Prostate gland (tissue), 2 donors: ENCODE measurements around the gene STMN1. TPM values are rescaled to one million over a fixed set of nuclear protein-coding genes. Genes with fewer than 3 reads are reported as not detected.

ENCODE experiments used
- DNase-seq: peaks from one replicate; pipeline ENCODE4 v3.0.0-alpha.2; 2019; ENCODE audit warnings: low spot score
- H3K27ac ChIP-seq, 2 donors: fragments of 200-600 bp; sonication (generic); 2 replicates each; pipeline ENCODE4 v1.5.1; 2017 to 2019
- H3K27me3 ChIP-seq: fragments of 200-600 bp; sonication (generic); replicated peaks from 2 replicates; pipeline ENCODE4 v1.5.1; 2019; ENCODE audit not compliant: insufficient read depth
- H3K36me3 ChIP-seq, 2 donors: fragments of 200-600 bp; sonication (generic); 1 replicate in 1 of 2; 2 replicates in 1 of 2; pipeline versions ENCODE4 v1.5.1 to v1.8.1; 2017 to 2019
- H3K4me1 ChIP-seq: fragments of 200-600 bp; sonication (generic); replicated peaks from 2 replicates; pipeline ENCODE4 v1.5.1; 2019
- H3K4me3 ChIP-seq, 2 donors: fragments of 200-600 bp; sonication (generic); 2 replicates each; pipeline ENCODE4 v1.5.1; 2017 to 2019
- H3K9me3 ChIP-seq: fragments of 200-600 bp; sonication (generic); 2 replicates; pipeline ENCODE4 v1.5.1; 2017
- POLR2A ChIP-seq: fragments of 450-650 bp; IDR thresholded peaks from one replicate; pipeline ENCODE4 v1.6.1; 2016; ENCODE audit warnings: antibody characterized with exemption, mild to moderate bottlenecking
- POLR2AphosphoS5 ChIP-seq: sonication (generic); formaldehyde crosslinking; IDR thresholded peaks from one replicate; pipeline ENCODE4 v1.6.1; 2017; ENCODE audit warnings: antibody characterized with exemption
- WGBS: methylation state at CpG from one replicate; pipeline ENCODE4 v1.1.5; 2018; 5-methylcytosine and 5-hydroxymethylcytosine counted together
- intact Hi-C: fragments of 100-400 bp; cut with DNase I; formaldehyde crosslinking; loops from one replicate; pipeline ENCODE4 v1.14.2; 2022
- total RNA-seq, 2 donors: library from RNA; depleted of rRNA; stranded (reverse); fragments of >200 nt; gene quantifications; one replicate each; pipeline ENCODE4 v1.1.0, GENCODE V29; 2016
- TF ChIP-seq, protein P1 (sequence below), 4 experiments: fragments of 200-600 bp in 2 of 4; fragments of 450-650 bp in 2 of 4; sonication (generic) in 2 of 4; IDR thresholded peaks; 1 replicate in 3 of 4; 2 replicates in 1 of 4; pipeline ENCODE4 v1.5.1; 2016 to 2019; ENCODE audit warnings: antibody characterized with exemption in 4 of 4, mild to moderate bottlenecking in 2 of 4, moderate library complexity in 2 of 4

The STMN1 gene
- total RNA-seq, 2 donors from 2014 or later, result 21.8 to 138 TPM

DNA sequence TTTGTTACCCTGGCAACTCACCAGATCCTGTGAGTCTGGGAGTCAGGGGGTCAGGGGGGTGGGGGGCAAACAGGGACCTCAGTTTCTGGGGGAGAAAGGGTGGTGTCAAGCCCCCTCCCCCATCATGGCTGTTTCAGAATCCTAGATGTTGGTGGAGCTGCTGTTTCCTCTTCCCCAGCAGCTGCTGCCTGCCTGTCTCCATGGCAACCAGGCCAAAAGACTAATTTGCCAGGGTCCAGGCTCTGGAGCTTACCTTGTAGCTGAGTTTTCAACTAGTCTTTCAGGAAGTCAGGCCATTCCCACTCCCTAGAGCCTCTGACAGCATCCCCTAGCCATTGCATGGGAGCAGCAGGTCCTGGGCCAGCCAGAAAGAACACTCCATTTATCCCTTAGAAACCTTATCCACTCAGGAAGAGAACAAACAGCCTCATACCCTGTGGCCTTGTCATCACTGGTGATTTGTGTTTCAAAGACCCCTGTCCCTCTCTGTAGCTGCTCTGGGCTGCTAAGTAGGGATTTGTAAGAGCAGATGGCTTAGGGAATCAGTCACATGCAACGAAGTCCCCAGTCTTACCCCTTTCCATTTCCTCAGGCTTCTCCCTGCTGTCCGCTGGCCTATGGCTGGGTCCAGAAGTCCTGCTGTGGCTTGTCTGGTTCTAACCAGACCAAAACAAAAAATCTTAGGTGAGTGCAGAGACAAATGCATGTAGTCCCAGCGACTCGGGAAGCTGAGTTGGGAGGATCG lies 21.5 kb upstream of the STMN1 start:
- no peaks in the 10 kb centered on the region for H3K4me1 ChIP-seq
- 90% methylated on average over 5 of the region's 5 CpGs for WGBS
- intact Hi-C loops, result no loop called here

DNA sequence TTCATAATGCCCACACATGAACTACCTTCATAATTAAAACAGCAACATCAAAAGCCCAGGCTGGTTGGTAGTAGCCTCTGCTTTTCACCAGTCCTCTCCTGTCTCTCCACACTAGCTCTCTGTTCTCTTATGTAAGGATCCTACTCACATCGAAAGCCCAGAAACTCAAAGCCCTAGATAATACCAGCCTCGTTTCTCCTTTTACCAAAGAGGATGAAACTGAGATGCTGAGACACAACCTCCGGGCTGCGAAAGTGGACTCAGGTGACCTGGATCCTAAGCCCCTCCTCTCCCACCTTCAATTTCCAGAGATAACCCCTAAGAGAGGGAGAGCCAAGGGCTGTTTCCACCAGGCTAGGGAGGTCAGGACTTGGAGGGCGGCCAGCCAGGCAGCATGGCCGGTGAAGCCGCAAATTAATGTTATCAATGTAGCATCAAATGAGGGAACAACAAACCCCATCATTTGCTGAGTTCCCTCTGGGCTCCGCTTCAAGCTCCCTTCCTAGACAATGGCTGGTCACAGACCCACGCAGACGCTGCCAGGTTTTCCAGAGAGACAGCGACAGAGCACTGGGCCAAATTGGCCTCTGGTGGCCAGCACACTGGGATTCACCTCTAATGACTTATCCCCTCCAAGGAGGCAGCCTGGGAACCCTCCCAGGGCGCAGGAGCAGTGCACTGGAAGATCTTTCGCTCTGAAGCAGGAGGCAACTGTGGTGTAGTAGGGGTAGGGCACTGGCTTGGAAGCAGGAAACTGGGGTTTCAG lies 20.7 kb upstream of the STMN1 start:
- Histone ChIP-seq H3K36me3 (no peaks in the 10 kb centered on the region), H3K4me3 (no peak overlapping the region), H3K9me3 (no peaks in the 10 kb centered on the region), H3K4me1 (no peaks in the 10 kb centered on the region), H3K27ac (no peak overlapping the region), H3K27me3 (no peaks in the 10 kb centered on the region)
- 65% methylated on average over 13 of the region's 13 CpGs for WGBS
- intact Hi-C loops, result no loop called here
- no peak for DNase-seq
- TF ChIP-seq, protein P1, sequence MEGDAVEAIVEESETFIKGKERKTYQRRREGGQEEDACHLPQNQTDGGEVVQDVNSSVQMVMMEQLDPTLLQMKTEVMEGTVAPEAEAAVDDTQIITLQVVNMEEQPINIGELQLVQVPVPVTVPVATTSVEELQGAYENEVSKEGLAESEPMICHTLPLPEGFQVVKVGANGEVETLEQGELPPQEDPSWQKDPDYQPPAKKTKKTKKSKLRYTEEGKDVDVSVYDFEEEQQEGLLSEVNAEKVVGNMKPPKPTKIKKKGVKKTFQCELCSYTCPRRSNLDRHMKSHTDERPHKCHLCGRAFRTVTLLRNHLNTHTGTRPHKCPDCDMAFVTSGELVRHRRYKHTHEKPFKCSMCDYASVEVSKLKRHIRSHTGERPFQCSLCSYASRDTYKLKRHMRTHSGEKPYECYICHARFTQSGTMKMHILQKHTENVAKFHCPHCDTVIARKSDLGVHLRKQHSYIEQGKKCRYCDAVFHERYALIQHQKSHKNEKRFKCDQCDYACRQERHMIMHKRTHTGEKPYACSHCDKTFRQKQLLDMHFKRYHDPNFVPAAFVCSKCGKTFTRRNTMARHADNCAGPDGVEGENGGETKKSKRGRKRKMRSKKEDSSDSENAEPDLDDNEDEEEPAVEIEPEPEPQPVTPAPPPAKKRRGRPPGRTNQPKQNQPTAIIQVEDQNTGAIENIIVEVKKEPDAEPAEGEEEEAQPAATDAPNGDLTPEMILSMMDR (IDR thresholded peaks at IDR 0.05), result no peak
- TF ChIP-seq POLR2AphosphoS5 (no peak), POLR2A (no peak)

More for the DNA sequence above, 21.5 kb upstream of the STMN1 start:
- H3K27me3 ChIP-seq, result no peaks in the 10 kb centered on the region
- TF ChIP-seq POLR2A (no peak), POLR2AphosphoS5 (no peak)
- TF ChIP-seq, protein P1 (IDR thresholded peaks at IDR 0.05), result no peak
- no peak for DNase-seq
- H3K36me3 ChIP-seq, result no peaks in the 10 kb centered on the region
- no peaks in the 10 kb centered on the region for H3K9me3 ChIP-seq
- H3K4me3 ChIP-seq, result no peak overlapping the region
- no peak overlapping the region for H3K27ac ChIP-seq

DNA sequence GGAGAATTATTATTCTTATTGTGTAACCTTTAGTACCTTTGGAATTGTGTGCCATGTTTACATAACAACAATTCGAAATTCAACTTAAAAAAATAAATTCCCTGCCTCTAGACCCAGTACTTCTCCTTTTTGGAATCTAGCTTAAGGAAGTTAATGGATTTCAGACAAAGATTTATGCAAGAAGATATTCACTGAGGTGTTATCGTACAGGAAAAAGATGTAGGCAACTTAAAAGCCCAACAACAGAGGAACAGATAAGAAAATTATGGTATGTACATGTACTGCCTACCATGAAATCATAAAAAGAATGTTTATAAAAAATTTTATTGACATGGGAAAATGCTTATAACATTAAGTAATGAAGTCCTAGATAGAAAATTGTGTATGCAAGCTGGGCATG lies 18.2 kb upstream of the STMN1 start:
- DNase-seq, result no peak
- no peak overlapping the region for H3K4me3 ChIP-seq
- no peaks in the 10 kb centered on the region for H3K27me3 ChIP-seq
- no peaks in the 10 kb centered on the region for H3K4me1 ChIP-seq
- no peak overlapping the region for H3K27ac ChIP-seq
- TF ChIP-seq POLR2A (no peak), POLR2AphosphoS5 (no peak)
- TF ChIP-seq, protein P1 (IDR thresholded peaks at IDR 0.05), result no peak
- H3K36me3 ChIP-seq, result no peaks in the 10 kb centered on the region
- intact Hi-C loops, result no loop called here
- 58% methylated on average over 2 of the region's 2 CpGs for WGBS
- H3K9me3 ChIP-seq, result no peaks in the 10 kb centered on the region

DNA sequence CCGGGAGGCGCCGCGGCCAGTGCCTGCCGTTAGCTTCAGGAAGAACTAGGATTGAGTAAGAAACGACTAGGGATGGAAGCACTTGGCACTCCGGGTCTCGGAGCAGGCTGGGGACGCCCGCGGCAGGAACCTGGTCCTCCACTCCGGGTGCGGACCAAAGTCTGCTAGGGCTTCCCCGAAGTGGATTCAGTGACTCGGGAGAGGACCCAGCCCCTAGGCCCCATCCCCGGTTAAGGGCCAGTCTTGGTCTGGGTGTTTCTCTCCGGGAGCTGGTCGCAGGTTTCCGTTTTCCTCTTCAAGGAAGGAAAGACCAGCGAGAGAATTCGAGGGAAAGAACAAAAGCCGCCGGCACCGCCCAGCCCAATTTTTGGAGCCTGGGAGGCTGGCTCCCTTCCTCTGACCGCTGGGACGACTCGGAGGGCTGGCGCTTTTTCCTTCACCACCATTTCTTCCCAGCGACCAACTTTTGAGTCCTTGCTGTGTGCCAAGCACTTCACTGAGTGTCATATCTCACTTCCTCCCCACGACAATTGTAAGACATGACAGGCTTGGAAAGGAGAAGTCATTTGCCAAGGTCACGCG lies 16.8 kb upstream of the STMN1 start:
- DNase-seq, result peak; percentile 5
- H3K36me3 ChIP-seq, result no peaks in the 10 kb centered on the region
- intact Hi-C loops, result no loop called here
- no peaks in the 10 kb centered on the region for H3K4me1 ChIP-seq
- 2% methylated on average over 32 of the region's 32 CpGs for WGBS
- no peak for TF ChIP-seq POLR2AphosphoS5
- TF ChIP-seq, protein P1 (IDR thresholded peaks at IDR 0.05), result no peak
- TF ChIP-seq POLR2A, result no peak
- H3K4me3 ChIP-seq, result peak overlapping the region; percentile 31 to 48
- peak overlapping the region; percentile 25 to 36 for H3K27ac ChIP-seq
- H3K9me3 ChIP-seq, result no peaks in the 10 kb centered on the region
- no peaks in the 10 kb centered on the region for H3K27me3 ChIP-seq
